Mucosa of rectum (tissue), 2 donors: ENCODE measurements around the gene RASL11B.
A peak's percentile ranks its signal among the peaks of the same experiment; 100 is the strongest.

Experiments
- H3K27ac ChIP-seq, 2 donors: one replicate each; pipeline ENCODE4 v1.7.0; 2013; ENCODE audit warnings: inconsistent platforms in 2 of 2, low read depth in 2 of 2, low read length in 2 of 2
- H3K27me3 ChIP-seq, 2 donors: one replicate each; pipeline ENCODE4 v1.7.0; 2013; ENCODE audit warnings: low read length in 2 of 2; ENCODE audit not compliant: control insufficient read depth in 2 of 2, insufficient read depth in 2 of 2
- H3K36me3 ChIP-seq, 2 donors: one replicate each; pipeline ENCODE4 v1.7.0; 2013; ENCODE audit warnings: low read length in 2 of 2; ENCODE audit not compliant: control insufficient read depth in 2 of 2, insufficient read depth in 2 of 2
- H3K4me1 ChIP-seq, 2 donors: one replicate each; pipeline ENCODE4 v1.7.0; 2013; ENCODE audit warnings: low read length in 2 of 2, mild to moderate bottlenecking in 1 of 2; ENCODE audit not compliant: control insufficient read depth in 2 of 2, insufficient read depth in 2 of 2
- H3K4me3 ChIP-seq, 2 donors: one replicate each; pipeline ENCODE4 v1.7.0; 2013; ENCODE audit warnings: low read length in 2 of 2
- H3K9ac ChIP-seq, 2 donors: one replicate each; pipeline ENCODE4 v1.7.0; 2013; ENCODE audit warnings: low read length in 2 of 2, low read depth in 1 of 2, mild to moderate bottlenecking in 1 of 2
- H3K9me3 ChIP-seq, 2 donors: one replicate each; pipeline ENCODE4 v1.7.0; 2013; ENCODE audit warnings: low read length in 2 of 2; ENCODE audit not compliant: control insufficient read depth in 2 of 2
- donor health status: healthy.
- donor health status: Normal muscosa, but diverticular disease.

RASL11B gene

DNA sequence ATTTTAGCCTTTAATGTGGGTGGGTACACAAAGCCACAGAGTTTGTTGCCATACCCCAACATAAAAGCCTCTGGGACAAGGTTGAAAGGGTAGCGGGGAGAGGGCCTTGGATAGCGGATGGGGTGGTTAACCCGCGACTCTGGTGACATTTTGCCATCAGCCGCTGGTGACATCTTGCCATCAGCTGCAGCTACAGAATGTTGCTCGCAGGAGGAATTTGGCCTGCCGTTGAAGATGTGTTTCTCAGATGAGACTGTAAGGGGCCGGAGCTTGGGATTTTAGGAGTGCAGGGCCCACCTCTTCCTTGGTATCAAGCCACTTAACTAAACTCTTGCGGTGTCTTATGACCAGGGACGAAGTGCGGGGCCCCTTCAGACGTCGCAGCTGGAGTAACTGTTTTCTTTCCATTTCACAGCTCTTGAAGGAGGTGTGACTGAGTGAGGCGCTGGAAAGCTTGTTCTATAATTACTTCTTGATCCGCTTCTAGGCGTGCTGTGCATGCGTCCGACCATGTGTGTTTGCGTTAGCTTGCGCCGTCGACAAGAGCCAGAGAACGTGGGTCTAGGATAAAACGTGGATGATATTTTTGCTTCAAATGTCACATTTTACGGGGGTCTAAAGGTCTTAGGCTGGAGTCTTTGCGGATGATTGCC lies 820 bp upstream of the RASL11B start:
- no peaks in the 10 kb centered on the region for H3K9me3 ChIP-seq
- no peak overlapping the region for H3K27ac ChIP-seq
- H3K27me3 ChIP-seq = peaks cover 0 to 3% of the 10 kb centered on the region in 2 donors
- peak overlapping the region; percentile 68 to 69 for H3K4me3 ChIP-seq
- H3K9ac ChIP-seq = peak overlapping the region; percentile 53 to 69
- no peaks in the 10 kb centered on the region for H3K36me3 ChIP-seq
- H3K4me1 ChIP-seq = peaks cover 8 to 10% of the 10 kb centered on the region in 2 donors

DNA sequence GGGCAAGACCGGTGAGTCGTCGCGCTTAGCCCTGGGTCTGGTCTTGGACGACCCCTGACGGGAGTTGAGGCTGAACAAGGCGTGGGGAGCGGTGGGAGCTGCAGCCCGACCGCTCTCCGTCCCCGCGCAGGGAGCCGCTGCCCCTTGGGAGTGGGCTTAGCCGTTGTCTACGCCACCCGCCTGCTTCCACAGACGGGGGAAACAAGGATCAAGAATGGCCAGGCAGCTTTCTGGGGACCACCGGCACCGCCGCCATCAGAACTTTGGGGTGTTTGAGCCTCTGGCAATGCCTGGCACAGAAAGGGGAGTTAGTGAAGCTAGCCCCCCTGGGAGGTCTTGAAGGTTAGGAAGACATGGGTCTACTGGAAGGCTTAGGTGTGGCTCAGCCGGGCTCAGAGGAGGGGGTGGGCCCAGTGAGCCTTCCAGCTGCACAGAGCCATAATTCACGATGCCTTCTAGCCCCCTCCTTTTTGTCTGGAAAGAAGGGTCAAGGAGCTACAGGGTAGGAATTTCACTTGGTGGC lies 583 bp downstream of the RASL11B start:
- Histone ChIP-seq H3K9ac (no peak overlapping the region), H3K27ac (no peak overlapping the region)

DNA sequence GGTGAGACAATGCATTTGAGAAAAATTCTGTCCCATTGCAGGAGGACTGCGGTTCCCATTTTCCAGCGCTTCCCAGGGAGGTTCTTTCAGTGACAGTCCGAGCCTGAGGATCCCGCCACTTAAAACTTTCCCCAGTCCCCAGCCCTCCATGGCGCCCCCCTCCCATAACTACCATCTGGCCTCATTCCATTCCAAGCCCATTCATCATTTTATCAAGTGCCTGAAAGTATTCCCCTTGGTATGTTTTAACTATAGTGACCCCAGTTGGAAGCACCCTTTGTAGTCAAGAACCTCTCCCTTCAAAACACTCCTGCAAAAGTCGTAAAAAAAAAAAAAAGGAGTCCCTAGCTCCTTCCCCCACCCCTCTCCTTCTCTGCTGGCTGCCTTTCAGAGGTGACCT lies 1.2 kb downstream of the RASL11B start:
- no peaks in the 10 kb centered on the region for H3K36me3 ChIP-seq
- H3K4me1 ChIP-seq = peaks cover 8 to 10% of the 10 kb centered on the region in 2 donors
- no peak overlapping the region for H3K4me3 ChIP-seq

More for the DNA sequence above, 583 bp downstream of the RASL11B start:
- H3K4me3 ChIP-seq = peak overlapping the region; percentile 64 to 68
- H3K27me3 ChIP-seq = peaks cover 0 to 3% of the 10 kb centered on the region in 2 donors
- no peaks in the 10 kb centered on the region for H3K36me3 ChIP-seq
- H3K9me3 ChIP-seq = no peaks in the 10 kb centered on the region
- peaks cover 8 to 10% of the 10 kb centered on the region in 2 donors for H3K4me1 ChIP-seq

DNA sequence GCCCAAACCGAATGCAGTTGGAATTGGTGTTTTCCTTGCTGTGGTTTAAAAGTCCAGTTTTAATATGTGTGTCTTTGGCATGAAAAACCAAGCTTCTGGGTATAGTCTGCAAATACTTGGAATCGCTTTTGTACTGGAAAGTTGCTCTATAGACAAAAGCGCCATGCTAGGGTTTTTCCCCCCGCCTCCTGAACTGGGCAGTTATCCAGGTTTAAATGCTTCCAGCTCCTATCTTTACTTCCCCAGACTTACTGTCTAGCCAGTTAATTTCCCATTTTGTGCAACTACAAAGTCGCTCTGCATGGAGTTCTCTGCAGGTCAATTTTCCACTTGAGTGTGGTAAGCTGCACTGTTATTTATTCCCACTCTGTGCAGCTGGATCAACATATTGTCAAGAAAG lies 2.7 kb downstream of the RASL11B start:
- peaks cover 8 to 10% of the 10 kb centered on the region in 2 donors for H3K4me1 ChIP-seq
- H3K9me3 ChIP-seq = no peaks in the 10 kb centered on the region
- H3K4me3 ChIP-seq = no peak overlapping the region
- H3K27ac ChIP-seq = no peak overlapping the region
- no peak overlapping the region for H3K9ac ChIP-seq
- H3K27me3 ChIP-seq = peaks cover 0 to 3% of the 10 kb centered on the region in 2 donors
- H3K36me3 ChIP-seq = no peaks in the 10 kb centered on the region

More for the DNA sequence above, 1.2 kb downstream of the RASL11B start:
- Histone ChIP-seq H3K27ac (no peak overlapping the region), H3K9me3 (no peaks in the 10 kb centered on the region), H3K27me3 (peaks cover 0 to 3% of the 10 kb centered on the region in 2 donors), H3K9ac (no peak overlapping the region)

DNA sequence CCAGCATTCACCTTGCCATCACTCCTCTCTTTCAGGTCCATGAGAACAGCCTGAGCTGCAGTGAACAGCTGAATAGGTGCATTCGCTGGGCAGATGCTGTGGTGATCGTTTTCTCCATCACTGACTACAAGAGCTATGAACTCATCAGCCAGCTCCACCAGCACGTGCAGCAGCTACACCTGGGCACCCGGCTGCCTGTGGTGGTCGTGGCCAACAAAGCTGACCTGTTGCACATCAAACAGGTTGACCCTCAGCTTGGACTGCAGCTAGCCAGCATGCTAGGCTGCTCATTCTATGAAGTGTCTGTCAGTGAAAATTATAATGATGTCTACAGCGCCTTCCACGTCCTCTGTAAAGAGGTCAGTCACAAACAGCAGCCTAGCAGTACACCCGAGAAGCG lies 3.2 kb downstream of the RASL11B start:
- peaks cover 8 to 10% of the 10 kb centered on the region in 2 donors for H3K4me1 ChIP-seq
- no peak overlapping the region for H3K27ac ChIP-seq
- H3K9ac ChIP-seq = no peak overlapping the region
- H3K27me3 ChIP-seq = peaks cover 0 to 3% of the 10 kb centered on the region in 2 donors
- H3K4me3 ChIP-seq = no peak overlapping the region
- H3K36me3 ChIP-seq = no peaks in the 10 kb centered on the region
- no peaks in the 10 kb centered on the region for H3K9me3 ChIP-seq

DNA sequence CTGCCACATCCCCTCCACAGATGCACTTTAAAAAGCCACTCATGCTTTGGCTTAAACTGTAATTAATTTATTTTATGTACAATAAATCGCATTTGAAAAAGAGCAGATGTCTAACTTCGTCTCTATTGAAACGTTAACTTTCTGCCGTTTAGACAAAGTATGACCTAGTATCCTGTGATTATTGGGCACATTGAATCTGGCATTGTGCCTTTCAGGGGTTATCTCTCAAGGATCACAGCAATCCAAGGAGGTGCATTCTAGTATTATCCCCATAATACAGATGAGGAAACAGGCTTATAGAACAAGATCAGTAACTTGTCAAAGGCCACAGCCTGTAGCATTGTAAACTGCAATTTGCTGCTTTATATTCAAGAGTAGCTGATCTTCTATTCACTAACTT lies 4.6 kb downstream of the RASL11B start:
- H3K9me3 ChIP-seq = no peaks in the 10 kb centered on the region
- H3K9ac ChIP-seq = no peak overlapping the region
- H3K36me3 ChIP-seq = no peaks in the 10 kb centered on the region
- peaks cover 4 to 6% of the 10 kb centered on the region in 2 donors for H3K4me1 ChIP-seq
- H3K27ac ChIP-seq = no peak overlapping the region
- H3K4me3 ChIP-seq = no peak overlapping the region
- no peaks in the 10 kb centered on the region for H3K27me3 ChIP-seq

DNA sequence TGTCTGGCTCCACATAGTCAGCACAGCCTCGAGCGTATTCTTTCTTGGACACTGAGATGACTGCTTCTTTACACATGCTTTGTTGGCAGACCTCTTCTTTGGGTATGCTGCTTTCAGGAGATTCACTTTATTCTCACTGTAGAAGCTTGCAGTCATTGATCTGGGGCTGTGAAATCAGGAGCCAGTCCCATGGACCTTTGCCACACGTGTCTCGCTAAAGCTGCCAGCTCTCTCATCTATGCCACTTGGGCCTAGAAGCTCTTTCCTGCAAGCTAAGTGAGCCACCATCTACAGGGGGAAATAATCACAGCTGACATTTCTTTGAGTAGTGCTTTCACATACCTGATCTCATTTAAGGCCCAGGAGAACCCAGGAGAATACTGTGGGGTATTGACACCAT lies 5.0 kb downstream of the RASL11B start:
- H3K36me3 ChIP-seq = no peaks in the 10 kb centered on the region
- no peak overlapping the region for H3K27ac ChIP-seq
- H3K4me3 ChIP-seq = no peak overlapping the region
- H3K9me3 ChIP-seq = no peaks in the 10 kb centered on the region
- peaks cover 3 to 4% of the 10 kb centered on the region in 2 donors for H3K4me1 ChIP-seq
- H3K27me3 ChIP-seq = no peaks in the 10 kb centered on the region
- no peak overlapping the region for H3K9ac ChIP-seq

DNA sequence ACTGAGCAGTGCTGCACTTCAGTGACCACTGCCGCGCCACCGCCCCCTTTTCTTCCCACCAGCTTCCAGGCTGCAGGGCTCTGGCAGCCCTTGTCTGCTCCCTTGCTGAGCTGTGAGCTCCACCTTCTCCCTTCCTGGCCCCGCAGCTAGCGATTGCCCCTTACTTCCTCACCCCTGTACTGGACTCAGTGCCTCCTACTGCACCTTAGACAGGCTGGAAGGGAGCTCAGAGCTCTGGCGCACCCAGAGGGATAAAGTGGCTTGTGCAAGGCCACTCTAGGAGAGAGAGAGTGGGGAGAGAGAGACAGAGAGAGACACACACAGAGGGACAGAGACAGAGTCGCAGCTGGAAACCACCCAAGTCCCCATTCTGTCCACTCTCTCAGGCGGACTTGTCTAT lies 6.0 kb downstream of the RASL11B start:
- no peaks in the 10 kb centered on the region for H3K9me3 ChIP-seq
- no peak overlapping the region for H3K27ac ChIP-seq
- no peaks in the 10 kb centered on the region for H3K4me1 ChIP-seq
- no peaks in the 10 kb centered on the region for H3K27me3 ChIP-seq
- no peak overlapping the region for H3K4me3 ChIP-seq
- H3K36me3 ChIP-seq = no peaks in the 10 kb centered on the region
- H3K9ac ChIP-seq = no peak overlapping the region

DNA sequence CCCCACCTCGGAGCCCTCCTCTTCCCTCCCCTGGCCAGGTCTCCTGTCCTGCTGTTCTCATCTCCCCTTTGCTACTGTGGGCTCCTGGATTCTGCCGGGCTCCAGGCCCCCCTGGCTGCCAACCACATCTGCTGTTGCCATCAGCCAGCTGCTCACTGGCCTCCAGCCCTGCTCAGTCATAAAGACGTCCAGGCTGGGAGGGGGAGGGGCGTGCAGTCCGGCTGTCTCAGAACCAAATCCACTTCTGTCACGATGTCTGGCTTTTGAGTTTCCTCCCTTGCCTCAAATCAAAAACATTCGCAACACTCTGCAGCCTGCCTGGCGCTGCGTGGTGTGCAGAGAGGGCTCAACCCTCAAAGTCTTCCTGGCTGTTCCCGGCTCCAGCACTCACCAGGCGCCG lies 7.1 kb downstream of the RASL11B start:
- no peaks in the 10 kb centered on the region for H3K36me3 ChIP-seq
- no peak overlapping the region for H3K27ac ChIP-seq
- no peaks in the 10 kb centered on the region for H3K9me3 ChIP-seq
- no peaks in the 10 kb centered on the region for H3K4me1 ChIP-seq
- H3K27me3 ChIP-seq = no peaks in the 10 kb centered on the region
- H3K9ac ChIP-seq = no peak overlapping the region
- no peak overlapping the region for H3K4me3 ChIP-seq

DNA sequence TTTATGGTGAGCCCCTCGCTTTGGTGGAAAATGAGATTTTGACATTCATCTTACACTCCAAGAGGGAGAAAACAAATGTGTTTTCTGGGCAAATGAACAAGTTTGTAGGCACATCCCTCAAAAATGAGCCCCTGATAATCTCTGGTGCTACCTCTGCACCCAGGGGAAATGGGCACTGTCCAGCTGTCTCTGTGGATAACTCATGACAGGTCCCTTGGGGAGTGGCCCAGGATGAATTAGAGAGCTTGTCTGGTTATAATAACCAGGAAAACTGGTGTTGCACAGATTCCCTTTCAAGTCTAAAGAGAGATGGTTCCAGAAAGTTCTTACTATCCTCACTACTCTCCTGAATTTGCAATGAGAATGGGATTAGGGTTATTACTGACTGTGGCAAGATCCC lies 7.5 kb downstream of the RASL11B start:
- Histone ChIP-seq H3K4me3 (no peak overlapping the region), H3K27me3 (no peaks in the 10 kb centered on the region), H3K9me3 (no peaks in the 10 kb centered on the region), H3K9ac (no peak overlapping the region), H3K27ac (no peak overlapping the region), H3K36me3 (no peaks in the 10 kb centered on the region), H3K4me1 (no peaks in the 10 kb centered on the region)
